PFSK-1 (cell line): ENCODE data around the gene USP9X.

ENCODE experiments used
- POLR2AphosphoS5 ChIP-seq: IDR thresholded peaks from 2 replicates; pipeline ENCODE4 v1.6.1; 2012; ENCODE audit warnings: low read depth, mild to moderate bottlenecking, control low read depth, low read length, moderate library complexity
- SIN3A ChIP-seq: IDR thresholded peaks from 2 replicates; pipeline ENCODE4 v1.6.1; 2012; ENCODE audit warnings: mild to moderate bottlenecking, low read length, moderate library complexity, borderline replicate concordance; ENCODE audit not compliant: insufficient read depth
- TAF1 ChIP-seq: IDR thresholded peaks from 2 replicates; pipeline ENCODE4 v1.6.1; 2012; ENCODE audit warnings: low read length, control low read depth, borderline replicate concordance; ENCODE audit not compliant: insufficient read depth

DNA sequence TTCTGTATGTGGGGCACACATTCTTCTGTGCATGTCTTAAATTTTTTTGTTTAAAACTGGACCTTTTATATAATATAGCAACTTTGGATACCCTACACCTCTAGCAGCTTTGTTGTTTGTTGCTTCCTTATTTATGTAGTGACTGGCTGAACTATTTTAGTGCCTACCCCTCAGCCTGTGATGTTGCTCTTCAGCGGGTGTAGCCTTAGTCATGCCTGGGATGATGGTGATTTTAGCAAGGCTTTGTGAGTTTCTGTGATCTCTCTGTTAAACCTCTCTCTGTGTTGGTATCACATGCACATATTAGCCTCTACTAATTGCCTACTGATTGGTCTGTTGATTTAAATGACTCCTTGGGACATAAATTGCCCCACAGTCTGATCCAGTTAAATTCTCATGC is 22.8 kb downstream of the USP9X start:
- TF ChIP-seq TAF1 (no peak), SIN3A (no peak), POLR2AphosphoS5 (no peak)
